ENCODE results near the gene COX7A2L. TPM values are rescaled to one million over a fixed set of nuclear protein-coding genes. Genes with fewer than 3 reads are reported as not detected.

COX7A2L gene
- polyA plus RNA-seq, 1 of the 3 experiments (the other 2 are of a cell fraction): 77.6 TPM

GRCh38 chr2:42342795-42343241, 18.2 kb downstream of the COX7A2L start:
- POLR2A ChIA-PET: interaction anchor here (1.0 kb wide), 2 partner anchors 14 to 17 kb away, joined by 3 read pairs; no protein-coding TSS in a partner anchor
- no peak for TF ChIP-seq MEF2A (IDR thresholded peaks at IDR 0.05; ENCODE audit: borderline replicate concordance, low read depth)
- TF ChIP-seq SMC3 (IDR thresholded peaks at IDR 0.05; ENCODE audit: low read depth, low read length): no peak
- no peak for TF ChIP-seq JUND (IDR thresholded peaks at IDR 0.05)
- TF ChIP-seq, protein P1, sequence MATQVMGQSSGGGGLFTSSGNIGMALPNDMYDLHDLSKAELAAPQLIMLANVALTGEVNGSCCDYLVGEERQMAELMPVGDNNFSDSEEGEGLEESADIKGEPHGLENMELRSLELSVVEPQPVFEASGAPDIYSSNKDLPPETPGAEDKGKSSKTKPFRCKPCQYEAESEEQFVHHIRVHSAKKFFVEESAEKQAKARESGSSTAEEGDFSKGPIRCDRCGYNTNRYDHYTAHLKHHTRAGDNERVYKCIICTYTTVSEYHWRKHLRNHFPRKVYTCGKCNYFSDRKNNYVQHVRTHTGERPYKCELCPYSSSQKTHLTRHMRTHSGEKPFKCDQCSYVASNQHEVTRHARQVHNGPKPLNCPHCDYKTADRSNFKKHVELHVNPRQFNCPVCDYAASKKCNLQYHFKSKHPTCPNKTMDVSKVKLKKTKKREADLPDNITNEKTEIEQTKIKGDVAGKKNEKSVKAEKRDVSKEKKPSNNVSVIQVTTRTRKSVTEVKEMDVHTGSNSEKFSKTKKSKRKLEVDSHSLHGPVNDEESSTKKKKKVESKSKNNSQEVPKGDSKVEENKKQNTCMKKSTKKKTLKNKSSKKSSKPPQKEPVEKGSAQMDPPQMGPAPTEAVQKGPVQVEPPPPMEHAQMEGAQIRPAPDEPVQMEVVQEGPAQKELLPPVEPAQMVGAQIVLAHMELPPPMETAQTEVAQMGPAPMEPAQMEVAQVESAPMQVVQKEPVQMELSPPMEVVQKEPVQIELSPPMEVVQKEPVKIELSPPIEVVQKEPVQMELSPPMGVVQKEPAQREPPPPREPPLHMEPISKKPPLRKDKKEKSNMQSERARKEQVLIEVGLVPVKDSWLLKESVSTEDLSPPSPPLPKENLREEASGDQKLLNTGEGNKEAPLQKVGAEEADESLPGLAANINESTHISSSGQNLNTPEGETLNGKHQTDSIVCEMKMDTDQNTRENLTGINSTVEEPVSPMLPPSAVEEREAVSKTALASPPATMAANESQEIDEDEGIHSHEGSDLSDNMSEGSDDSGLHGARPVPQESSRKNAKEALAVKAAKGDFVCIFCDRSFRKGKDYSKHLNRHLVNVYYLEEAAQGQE (IDR thresholded peaks at IDR 0.05; ENCODE audit: low read depth, low read length): no peak
- TF ChIP-seq MAX (IDR thresholded peaks at IDR 0.05; ENCODE audit: low read depth): no peak
- TF ChIP-seq RXRA (IDR thresholded peaks at IDR 0.05; ENCODE audit: borderline replicate concordance, low read depth): no peak
- no peak for TF ChIP-seq CTCF (IDR thresholded peaks at IDR 0.05)
- TF ChIP-seq RFX5 (IDR thresholded peaks at IDR 0.05; ENCODE audit: low read length): no peak
- TF ChIP-seq RCOR1 (IDR thresholded peaks at IDR 0.05; ENCODE audit: low read length): no peak
- TF ChIP-seq FOXJ3 (CRISPR knock-in tag; IDR thresholded peaks at IDR 0.05): no peak
- TF ChIP-seq POLR2AphosphoS5 (IDR thresholded peaks at IDR 0.05; ENCODE audit: low read depth, low read length): no peak
- TF ChIP-seq CHD2 (IDR thresholded peaks at IDR 0.05; ENCODE audit: low read length, partially characterized antibody): no peak
- TF ChIP-seq NFIC (IDR thresholded peaks at IDR 0.05; ENCODE audit: borderline replicate concordance): no peak
- TF ChIP-seq, protein P2, sequence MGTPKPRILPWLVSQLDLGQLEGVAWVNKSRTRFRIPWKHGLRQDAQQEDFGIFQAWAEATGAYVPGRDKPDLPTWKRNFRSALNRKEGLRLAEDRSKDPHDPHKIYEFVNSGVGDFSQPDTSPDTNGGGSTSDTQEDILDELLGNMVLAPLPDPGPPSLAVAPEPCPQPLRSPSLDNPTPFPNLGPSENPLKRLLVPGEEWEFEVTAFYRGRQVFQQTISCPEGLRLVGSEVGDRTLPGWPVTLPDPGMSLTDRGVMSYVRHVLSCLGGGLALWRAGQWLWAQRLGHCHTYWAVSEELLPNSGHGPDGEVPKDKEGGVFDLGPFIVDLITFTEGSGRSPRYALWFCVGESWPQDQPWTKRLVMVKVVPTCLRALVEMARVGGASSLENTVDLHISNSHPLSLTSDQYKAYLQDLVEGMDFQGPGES (IDR thresholded peaks at IDR 0.05; ENCODE audit: low read depth, low read length): no peak
- TF ChIP-seq RAD21 (IDR thresholded peaks at IDR 0.05; ENCODE audit: low read length): no peak
- TF ChIP-seq ELF1 (IDR thresholded peaks at IDR 0.05): no peak
- no peak for TF ChIP-seq TCF12 (IDR thresholded peaks at IDR 0.05)
- no peak for DNase-seq
- peaks cover 10% of the 10 kb centered on the region for H3F3A ChIP-seq (replicated peaks; ENCODE audit: insufficient read depth)
- 92% methylated on average over 11 of the region's 11 CpGs for WGBS (ENCODE audit: low lambda C conversion rate)
- no peaks in the 10 kb centered on the region for H3K9me2 ChIP-seq
- no peaks in the 10 kb centered on the region for H3K27me3 ChIP-seq (ENCODE audit: insufficient read depth)
- peaks cover 79% of the 10 kb centered on the region for H3K79me2 ChIP-seq (ENCODE audit: insufficient read depth)
- H3K9me3 ChIP-seq: no peaks in the 10 kb centered on the region
- H4K20me1 ChIP-seq (ENCODE audit: insufficient read depth): no peaks in the 10 kb centered on the region; the same call in 1 of the 2 replicates
- peaks cover 14 to 30% of the 10 kb centered on the region in 2 experiments for H3K36me3 ChIP-seq (replicated peaks in 1 of 2; ENCODE audit: control insufficient read depth in 1 of 2, insufficient read depth in 2 of 2, low read length in 1 of 2)
- H3K4me1 ChIP-seq (ENCODE audit: control insufficient read depth in 1 of 2, insufficient read depth in 2 of 2, low read depth in 1 of 2, low read length in 1 of 2): peaks cover 17 to 19% of the 10 kb centered on the region in 2 experiments; a peak in 3 of 4 replicates
- H3K4me2 ChIP-seq: peak overlapping the region; percentile 62
- CTCF ChIA-PET: interaction anchor here (0.6 to 3.5 kb wide), 7 partner anchors 14 to 489 kb away, joined by 3 to 12 read pairs (median 5); partner anchors contain the start of gene COX7A2L
- H3K4me3 ChIP-seq (ENCODE audit: low read depth in 2 of 2, low read length in 1 of 2): no peak overlapping the region
- peak overlapping the region; percentile 41 to 92; a peak in 3 of 4 replicates for H3K27ac ChIP-seq (ENCODE audit: low read depth in 2 of 2, low read length in 1 of 2)
- peak overlapping the region; percentile 24; the same call in 1 of the 2 replicates for H3K9ac ChIP-seq
- no peak overlapping the region for H2AFZ ChIP-seq (ENCODE audit: low read depth)
